Liver (tissue), 9 donors: Measurements from ENCODE around the gene KLHDC8A. TPM values are rescaled to one million over a fixed set of nuclear protein-coding genes. Genes with fewer than 3 reads are reported as not detected.

ENCODE experiments used
- DNase-seq: peaks from one replicate; pipeline ENCODE4 v3.0.0-alpha.2; 2017; ENCODE audit warnings: low spot score
- H3K27ac ChIP-seq, 2 donors: one replicate each; pipeline ENCODE4 v1.7.0; 2013; ENCODE audit warnings: inconsistent platforms in 2 of 2, low read length in 2 of 2, control low read depth in 1 of 2, low read depth in 1 of 2, mild to moderate bottlenecking in 1 of 2
- H3K27me3 ChIP-seq, 4 donors: one replicate each; pipeline versions ENCODE4 v1.6.1 to v1.7.0; 2013; ENCODE audit warnings: low read length in 3 of 4, inconsistent platforms in 1 of 4, mild to moderate bottlenecking in 1 of 4, moderate library complexity in 1 of 4; ENCODE audit not compliant: control insufficient read depth in 4 of 4, insufficient read depth in 4 of 4
- H3K36me3 ChIP-seq, 4 donors: one replicate each; pipeline versions ENCODE4 v1.6.1 to v1.7.0; 2013; ENCODE audit warnings: low read length in 3 of 4, mild to moderate bottlenecking in 3 of 4, low read depth in 1 of 4, moderate library complexity in 1 of 4; ENCODE audit not compliant: control insufficient read depth in 4 of 4, insufficient read depth in 3 of 4
- H3K4me1 ChIP-seq, 4 donors: one replicate each; pipeline versions ENCODE4 v1.6.1 to v1.7.0; 2013; ENCODE audit warnings: low read length in 3 of 4, mild to moderate bottlenecking in 3 of 4, moderate library complexity in 1 of 4; ENCODE audit not compliant: control insufficient read depth in 4 of 4, insufficient read depth in 4 of 4
- H3K4me3 ChIP-seq, 3 donors: one replicate each; pipeline versions ENCODE4 v1.6.1 to v1.7.0; 2013; ENCODE audit warnings: low read length in 3 of 3, control low read depth in 1 of 3, low read depth in 1 of 3, mild to moderate bottlenecking in 1 of 3
- H3K9ac ChIP-seq, 2 donors: one replicate each; pipeline ENCODE4 v1.7.0; 2013; ENCODE audit warnings: low read length in 2 of 2, mild to moderate bottlenecking in 2 of 2, moderate library complexity in 2 of 2, control low read depth in 1 of 2, low read depth in 1 of 2
- H3K9me3 ChIP-seq, 4 donors: one replicate each; pipeline versions ENCODE4 v1.6.1 to v1.7.0; 2013; ENCODE audit warnings: low read length in 3 of 4; ENCODE audit not compliant: control insufficient read depth in 4 of 4
- EGR1 ChIP-seq, 2 donors: IDR thresholded peaks; 2 replicates each; pipeline ENCODE4 v1.6.1; 2016 to 2018; ENCODE audit warnings: antibody characterized with exemption in 2 of 2, low read depth in 2 of 2
- FOXA1 ChIP-seq: IDR thresholded peaks from 2 replicates; pipeline ENCODE4 v1.6.1; 2016; ENCODE audit warnings: antibody characterized with exemption
- HNF4A ChIP-seq, 2 donors: conservative IDR thresholded peaks; 2 replicates each; pipeline ENCODE4 v1.6.1; 2016; ENCODE audit warnings: antibody characterized with exemption in 2 of 2, mild to moderate bottlenecking in 2 of 2
- HNF4G ChIP-seq: IDR thresholded peaks from 2 replicates; pipeline ENCODE4 v1.6.1; 2016; ENCODE audit warnings: antibody characterized with exemption
- WGBS: extraction: QIAGEN DNeasy Blood & Tissue Kit; methylation state at CpG from one replicate; pipeline ENCODE4 v1.1.7; 2013; 5-methylcytosine and 5-hydroxymethylcytosine counted together
- polyA plus RNA-seq, 2 donors: library from polyadenylated mRNA; stranded (reverse) in 1 of 2; unstranded in 1 of 2; fragments of 200-250 nt in 1 of 2; fragments of >200 nt in 1 of 2; fragmentation: Nextera tagmentation in 1 of 2; extraction: Ambion mirVana in 1 of 2; gene quantifications; one replicate each; pipeline versions ENCODE4 v1.2.1 to v1.2.3, GENCODE V29; 2013 to 2015
- total RNA-seq, 2 donors: library from RNA; depleted of rRNA; stranded (reverse); fragments of >200 nt; gene quantifications; one replicate each; pipeline ENCODE4 v1.2.3, GENCODE V29; 2014
- TF ChIP-seq, protein P1 (sequence below): IDR thresholded peaks from 2 replicates; pipeline ENCODE4 v1.6.1; 2016; ENCODE audit warnings: antibody characterized with exemption
- TF ChIP-seq, protein P2 (sequence below): IDR thresholded peaks from 2 replicates; pipeline ENCODE4 v1.6.1; 2016; ENCODE audit warnings: antibody characterized with exemption, mild to moderate bottlenecking
- TF ChIP-seq, protein P3 (sequence below): IDR thresholded peaks from 2 replicates; pipeline ENCODE4 v1.6.1; 2016; ENCODE audit warnings: antibody characterized with exemption
- donor health status: healthy.
- donor health status: healthy.
- donor health status: healthy.
- donor health status: healthy.
- donor health status: healthy.

KLHDC8A gene
- total and polyA plus RNA-seq, 4 donors, result 0.02 to 0.05 TPM; not detected in 2

DNA sequence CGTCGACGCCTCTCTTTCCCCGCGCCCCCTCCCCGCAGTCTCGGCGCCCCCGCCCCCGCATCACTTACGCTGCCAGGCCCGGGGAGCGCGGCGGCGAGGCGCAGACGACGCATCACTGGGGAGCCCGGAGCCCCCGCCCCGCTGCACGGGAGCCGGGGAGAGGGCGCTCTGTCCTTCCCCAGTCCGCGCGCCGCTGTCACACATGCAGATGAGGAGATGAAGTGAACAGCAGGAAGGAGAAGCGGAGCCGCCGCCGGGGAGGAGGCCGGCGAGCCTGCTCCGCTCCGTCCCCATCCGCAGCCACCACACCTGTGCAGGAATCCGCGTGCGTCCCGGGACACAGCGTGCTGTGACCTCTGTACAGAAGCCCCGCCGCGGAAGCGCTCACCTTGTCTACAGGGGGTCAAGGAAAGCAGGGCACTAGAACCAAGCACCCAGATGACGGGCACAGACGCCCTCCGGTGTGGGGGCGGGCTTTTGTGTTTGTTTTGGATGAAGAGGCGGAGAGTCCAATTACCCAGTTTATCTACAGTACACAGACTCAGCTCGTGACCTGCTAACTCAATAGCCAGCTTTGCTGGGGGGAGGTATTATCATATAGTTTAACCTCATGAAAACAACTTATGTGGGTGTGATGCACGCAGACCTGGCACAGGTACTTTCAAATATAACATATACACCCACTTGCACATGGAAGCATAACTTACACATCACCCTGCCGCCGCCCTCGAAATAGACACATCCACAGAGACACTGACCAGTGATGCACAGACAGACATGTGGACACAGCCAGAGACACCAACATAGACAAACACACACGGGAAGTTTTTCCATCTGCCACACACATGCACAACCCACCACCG lies 12.4 kb downstream of the KLHDC8A start:
- Histone ChIP-seq H3K9me3 (no peaks in the 10 kb centered on the region), H3K27me3 (peaks cover 3 to 19% (median 12%) of the 10 kb centered on the region in 4 donors), H3K9ac (no peak overlapping the region), H3K36me3 (no peaks in the 10 kb centered on the region), H3K4me3 (peak overlapping the region in 1 of 3 donors; percentile 20), H3K27ac (no peak overlapping the region), H3K4me1 (peaks cover 3 to 10% (median 8%) of the 10 kb centered on the region in 4 donors)
- DNase-seq, result no peak
- 9% methylated on average over 59 of the region's 59 CpGs for WGBS
- TF ChIP-seq HNF4G, result no peak
- TF ChIP-seq, protein P1, sequence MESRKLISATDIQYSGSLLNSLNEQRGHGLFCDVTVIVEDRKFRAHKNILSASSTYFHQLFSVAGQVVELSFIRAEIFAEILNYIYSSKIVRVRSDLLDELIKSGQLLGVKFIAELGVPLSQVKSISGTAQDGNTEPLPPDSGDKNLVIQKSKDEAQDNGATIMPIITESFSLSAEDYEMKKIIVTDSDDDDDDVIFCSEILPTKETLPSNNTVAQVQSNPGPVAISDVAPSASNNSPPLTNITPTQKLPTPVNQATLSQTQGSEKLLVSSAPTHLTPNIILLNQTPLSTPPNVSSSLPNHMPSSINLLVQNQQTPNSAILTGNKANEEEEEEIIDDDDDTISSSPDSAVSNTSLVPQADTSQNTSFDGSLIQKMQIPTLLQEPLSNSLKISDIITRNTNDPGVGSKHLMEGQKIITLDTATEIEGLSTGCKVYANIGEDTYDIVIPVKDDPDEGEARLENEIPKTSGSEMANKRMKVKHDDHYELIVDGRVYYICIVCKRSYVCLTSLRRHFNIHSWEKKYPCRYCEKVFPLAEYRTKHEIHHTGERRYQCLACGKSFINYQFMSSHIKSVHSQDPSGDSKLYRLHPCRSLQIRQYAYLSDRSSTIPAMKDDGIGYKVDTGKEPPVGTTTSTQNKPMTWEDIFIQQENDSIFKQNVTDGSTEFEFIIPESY, result no peak
- no peak for TF ChIP-seq HNF4A (conservative IDR thresholded peaks at IDR 0.05)
- TF ChIP-seq, protein P2, sequence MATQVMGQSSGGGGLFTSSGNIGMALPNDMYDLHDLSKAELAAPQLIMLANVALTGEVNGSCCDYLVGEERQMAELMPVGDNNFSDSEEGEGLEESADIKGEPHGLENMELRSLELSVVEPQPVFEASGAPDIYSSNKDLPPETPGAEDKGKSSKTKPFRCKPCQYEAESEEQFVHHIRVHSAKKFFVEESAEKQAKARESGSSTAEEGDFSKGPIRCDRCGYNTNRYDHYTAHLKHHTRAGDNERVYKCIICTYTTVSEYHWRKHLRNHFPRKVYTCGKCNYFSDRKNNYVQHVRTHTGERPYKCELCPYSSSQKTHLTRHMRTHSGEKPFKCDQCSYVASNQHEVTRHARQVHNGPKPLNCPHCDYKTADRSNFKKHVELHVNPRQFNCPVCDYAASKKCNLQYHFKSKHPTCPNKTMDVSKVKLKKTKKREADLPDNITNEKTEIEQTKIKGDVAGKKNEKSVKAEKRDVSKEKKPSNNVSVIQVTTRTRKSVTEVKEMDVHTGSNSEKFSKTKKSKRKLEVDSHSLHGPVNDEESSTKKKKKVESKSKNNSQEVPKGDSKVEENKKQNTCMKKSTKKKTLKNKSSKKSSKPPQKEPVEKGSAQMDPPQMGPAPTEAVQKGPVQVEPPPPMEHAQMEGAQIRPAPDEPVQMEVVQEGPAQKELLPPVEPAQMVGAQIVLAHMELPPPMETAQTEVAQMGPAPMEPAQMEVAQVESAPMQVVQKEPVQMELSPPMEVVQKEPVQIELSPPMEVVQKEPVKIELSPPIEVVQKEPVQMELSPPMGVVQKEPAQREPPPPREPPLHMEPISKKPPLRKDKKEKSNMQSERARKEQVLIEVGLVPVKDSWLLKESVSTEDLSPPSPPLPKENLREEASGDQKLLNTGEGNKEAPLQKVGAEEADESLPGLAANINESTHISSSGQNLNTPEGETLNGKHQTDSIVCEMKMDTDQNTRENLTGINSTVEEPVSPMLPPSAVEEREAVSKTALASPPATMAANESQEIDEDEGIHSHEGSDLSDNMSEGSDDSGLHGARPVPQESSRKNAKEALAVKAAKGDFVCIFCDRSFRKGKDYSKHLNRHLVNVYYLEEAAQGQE, result no peak
- peak in 1 of 2 donors; percentile 26 for TF ChIP-seq EGR1 (IDR thresholded peaks at IDR 0.05; ENCODE audit: low read depth in 2 of 2)

DNA sequence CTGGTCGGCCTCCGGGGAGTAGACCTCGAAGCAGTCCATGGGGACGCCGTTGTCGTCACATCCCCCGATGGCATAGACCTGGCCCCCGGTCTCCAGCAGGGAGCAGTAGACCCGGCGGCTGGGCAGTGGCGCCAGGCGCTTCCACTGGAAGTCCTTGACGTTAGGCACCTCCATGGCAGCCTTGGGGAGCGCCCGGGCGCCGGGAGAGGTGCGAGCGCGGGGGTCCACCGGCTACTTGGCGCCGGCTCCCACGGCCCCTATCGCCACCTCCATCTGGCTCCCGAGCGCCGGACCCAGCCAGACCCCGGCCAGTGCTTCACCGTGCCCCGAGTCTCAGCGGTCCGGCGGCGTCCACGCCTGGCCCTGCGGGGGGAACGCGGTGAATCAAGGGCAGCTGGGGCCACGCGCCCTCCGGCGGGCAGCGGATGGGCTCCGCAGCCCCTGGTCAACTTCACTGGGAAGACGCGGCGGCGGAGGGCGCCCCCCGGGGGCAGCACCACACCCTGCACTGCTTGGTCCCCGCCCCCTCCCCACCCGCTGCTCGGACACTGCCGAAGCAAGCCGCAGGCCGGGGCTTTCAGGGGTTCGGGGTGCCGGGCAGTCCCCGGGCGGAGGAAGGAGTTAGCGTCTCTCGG lies 13.2 kb downstream of the KLHDC8A start:
- TF ChIP-seq, protein P2, result no peak
- TF ChIP-seq HNF4A (conservative IDR thresholded peaks at IDR 0.05), result no peak
- TF ChIP-seq FOXA1, result no peak
- TF ChIP-seq, protein P3, sequence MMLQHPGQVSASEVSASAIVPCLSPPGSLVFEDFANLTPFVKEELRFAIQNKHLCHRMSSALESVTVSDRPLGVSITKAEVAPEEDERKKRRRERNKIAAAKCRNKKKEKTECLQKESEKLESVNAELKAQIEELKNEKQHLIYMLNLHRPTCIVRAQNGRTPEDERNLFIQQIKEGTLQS, result no peak
- peaks cover 3 to 10% (median 8%) of the 10 kb centered on the region in 4 donors for H3K4me1 ChIP-seq
- DNase-seq, result no peak
- no peak overlapping the region for H3K27ac ChIP-seq
- 8% methylated on average over 63 of the region's 63 CpGs for WGBS
- no peaks in the 10 kb centered on the region for H3K9me3 ChIP-seq
- H3K27me3 ChIP-seq, result peaks cover 3 to 19% (median 12%) of the 10 kb centered on the region in 4 donors
- no peak overlapping the region for H3K9ac ChIP-seq
- peak overlapping the region in 1 of 3 donors; percentile 20 for H3K4me3 ChIP-seq
- H3K36me3 ChIP-seq, result no peaks in the 10 kb centered on the region
